SU-DHL-6 (cell line): Measurements from ENCODE around the gene CMPK1.

ENCODE experiments used
- EZH2phosphoT487 ChIP-seq: fragments of 200-600 bp; sonication (generic), shearing (Covaris generic); conservative IDR thresholded peaks from 2 replicates; pipeline ENCODE4 v1.6.1; 2018; ENCODE audit warnings: mild to moderate bottlenecking, antibody characterized with exemption, low read length, moderate library complexity, mixed read lengths
- TF ChIP-seq, protein P1 (sequence below): fragments of 200-600 bp; sonication (generic); IDR thresholded peaks from one replicate; pipeline ENCODE4 v1.5.1; 2017; ENCODE audit warnings: antibody characterized with exemption, mild to moderate bottlenecking, low read length, moderate library complexity; ENCODE audit not compliant: insufficient read depth, poor library complexity, severe bottlenecking

DNA sequence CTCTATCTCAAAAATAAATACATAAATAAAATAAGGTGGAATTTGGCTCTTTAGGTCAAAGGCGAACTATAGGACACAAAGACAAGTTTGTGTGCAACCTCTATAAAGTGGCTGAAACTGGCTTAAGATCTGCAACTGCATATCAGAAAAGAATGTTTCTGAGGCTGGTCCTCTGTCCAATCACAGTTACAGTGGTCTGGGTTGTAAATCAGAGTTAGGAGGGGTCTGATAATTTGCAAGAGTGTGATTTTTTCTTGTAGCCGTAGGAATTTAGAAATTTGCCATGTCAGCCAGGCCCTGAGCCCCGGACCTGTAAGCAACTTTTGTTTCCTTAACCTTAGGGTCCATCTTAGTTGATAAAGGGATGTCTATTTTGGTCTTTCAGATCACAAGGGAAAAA is 27.8 kb downstream of the CMPK1 start:
- TF ChIP-seq, protein P1, sequence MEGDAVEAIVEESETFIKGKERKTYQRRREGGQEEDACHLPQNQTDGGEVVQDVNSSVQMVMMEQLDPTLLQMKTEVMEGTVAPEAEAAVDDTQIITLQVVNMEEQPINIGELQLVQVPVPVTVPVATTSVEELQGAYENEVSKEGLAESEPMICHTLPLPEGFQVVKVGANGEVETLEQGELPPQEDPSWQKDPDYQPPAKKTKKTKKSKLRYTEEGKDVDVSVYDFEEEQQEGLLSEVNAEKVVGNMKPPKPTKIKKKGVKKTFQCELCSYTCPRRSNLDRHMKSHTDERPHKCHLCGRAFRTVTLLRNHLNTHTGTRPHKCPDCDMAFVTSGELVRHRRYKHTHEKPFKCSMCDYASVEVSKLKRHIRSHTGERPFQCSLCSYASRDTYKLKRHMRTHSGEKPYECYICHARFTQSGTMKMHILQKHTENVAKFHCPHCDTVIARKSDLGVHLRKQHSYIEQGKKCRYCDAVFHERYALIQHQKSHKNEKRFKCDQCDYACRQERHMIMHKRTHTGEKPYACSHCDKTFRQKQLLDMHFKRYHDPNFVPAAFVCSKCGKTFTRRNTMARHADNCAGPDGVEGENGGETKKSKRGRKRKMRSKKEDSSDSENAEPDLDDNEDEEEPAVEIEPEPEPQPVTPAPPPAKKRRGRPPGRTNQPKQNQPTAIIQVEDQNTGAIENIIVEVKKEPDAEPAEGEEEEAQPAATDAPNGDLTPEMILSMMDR = no peak
- no peak for TF ChIP-seq EZH2phosphoT487
